UCSD-AML1 (cell line): ENCODE measurements around the gene SPAAR.
"Not testable (repeated sequence)": the region's sequence is repeated elsewhere in the genome, so short reads cannot be mapped to it uniquely, and the experiment has no call there.

Experiments
- DNase-seq: peaks from one replicate; lab custom pipeline; 2025; ENCODE audit not compliant: unreplicated experiment; lab: John Stamatoyannopoulos, UW

The SPAAR gene

GRCh38 chr9:35920051-35920620 is 10.8 kb downstream of the SPAAR start:
- no peak for DNase-seq

- DNase-seq = no peak
Observed at GRCh38 chr9:35923598-35923926, 14.3 kb downstream of the SPAAR start.

- no peak for DNase-seq
Observed at GRCh38 chr9:35923927-35924763, 14.9 kb downstream of the SPAAR start.

- no peak for DNase-seq
Observed at GRCh38 chr9:35928591-35929452, 19.5 kb downstream of the SPAAR start.

GRCh38 chr9:35929453-35929718 is 20.1 kb downstream of the SPAAR start:
- DNase-seq = no peak

- no peak for DNase-seq
Observed at GRCh38 chr9:35930521-35930920, 21.2 kb downstream of the SPAAR start.

- DNase-seq = no peak
Observed at GRCh38 chr9:35930989-35931388, 21.7 kb downstream of the SPAAR start.

GRCh38 chr9:35932735-35933134 is 23.4 kb downstream of the SPAAR start:
- no peak for DNase-seq

- no peak for DNase-seq
Observed at GRCh38 chr9:35933550-35934067, 24.3 kb downstream of the SPAAR start.

- not testable (repeated sequence) for DNase-seq
Observed at GRCh38 chr9:35934069-35934468, 24.8 kb downstream of the SPAAR start.

- no peak for DNase-seq
Observed at GRCh38 chr9:35935261-35935660, 26.0 kb downstream of the SPAAR start.

- no peak for DNase-seq
Observed at GRCh38 chr9:35935755-35936509, 26.6 kb downstream of the SPAAR start.

GRCh38 chr9:35937227-35937626 is 27.9 kb downstream of the SPAAR start:
- DNase-seq = no peak

GRCh38 chr9:35938474-35939356 is 29.4 kb downstream of the SPAAR start:
- no peak for DNase-seq

- DNase-seq = no peak
Observed at GRCh38 chr9:35939679-35940250, 30.5 kb downstream of the SPAAR start.

GRCh38 chr9:35940458-35941407 is 31.4 kb downstream of the SPAAR start:
- no peak for DNase-seq

GRCh38 chr9:35942286-35942685 is 33.0 kb downstream of the SPAAR start:
- no peak for DNase-seq

- no peak for DNase-seq
Observed at GRCh38 chr9:35944173-35944572, 34.9 kb downstream of the SPAAR start.

- DNase-seq = no peak
Observed at GRCh38 chr9:35944841-35945240, 35.6 kb downstream of the SPAAR start.
